Measurements from ENCODE around the gene LRG1. TPM values are rescaled to one million over a fixed set of nuclear protein-coding genes. Genes with fewer than 3 reads are reported as not detected.

The LRG1 gene
- total and polyA plus RNA-seq, 2 of the 13 experiments (the other 11 are each of a cell fraction or from before 2014, with no cell fraction given), result 12.0 to 39.3 TPM

- 95% methylated on average over 18 of the region's 26 CpGs for WGBS (ENCODE audit: low lambda C conversion rate)
- H3K79me2 ChIP-seq (ENCODE audit: insufficient read depth, low read length), result no peaks in the 10 kb centered on the region
- H2AFZ ChIP-seq (ENCODE audit: low read length), result no peak overlapping the region
- no peak for FAIRE-seq
- in situ Hi-C loops (cut with HindIII; ENCODE audit: extremely low pct_ligation_motif_present, low pct_unique_long_range_greater_than_20kb), result no loop called here
- H3K4me1 ChIP-seq (ENCODE audit: insufficient read depth, low read length), result no peaks in the 10 kb centered on the region
- no peak for DNase-seq (ENCODE audit: low spot score)
- POLR2A ChIA-PET, result no interaction called here
- H3K27ac ChIP-seq (ENCODE audit: extremely low read length, insufficient read depth, low read length), result no peak overlapping the region
- intact Hi-C loops (cut with micrococcal nuclease; ENCODE audit: unreplicated experiment), result no loop called here
- peaks cover 45 to 69% of the 10 kb centered on the region in 2 experiments for H3K36me3 ChIP-seq (replicated peaks in 1 of 2; ENCODE audit: control insufficient read depth in 1 of 2, insufficient read depth in 2 of 2, low read length in 2 of 2)
- CTCF ChIA-PET (ENCODE audit: low intra/inter-chr PET ratio, low total read pairs), result no interaction called here
- no peaks in the 10 kb centered on the region for H3K27me3 ChIP-seq (ENCODE audit: control insufficient read depth in 1 of 2, insufficient read depth in 2 of 2, low read length in 2 of 2)
- H3K9ac ChIP-seq (ENCODE audit: insufficient read depth, low read depth, low read length), result no peak overlapping the region
- no peaks in the 10 kb centered on the region for H4K20me1 ChIP-seq (ENCODE audit: insufficient read depth, low read length)
- BruUV-seq (replicated peaks), result no TSS peak
- no peak overlapping the region for H3K4me3 ChIP-seq (replicated peaks in 1 of 3; ENCODE audit: insufficient read depth in 1 of 3, low read depth in 2 of 3, low read length in 3 of 3)
- H3K4me2 ChIP-seq (ENCODE audit: low read depth, low read length), result no peak overlapping the region
- H3K9me3 ChIP-seq (ENCODE audit: low read length), result no peaks in the 10 kb centered on the region
- ATAC-seq, result no peak
- no peak for TF ChIP-seq SNRNP70 (IDR thresholded peaks at IDR 0.05; ENCODE audit: low read depth, low read length)
- no peak for TF ChIP-seq ZNF530 (CRISPR knock-in tag; IDR thresholded peaks at IDR 0.05; ENCODE audit: low read depth)
- no peak for TF ChIP-seq GATAD1 (CRISPR knock-in tag; IDR thresholded peaks at IDR 0.05)
- no peak for TF ChIP-seq BORCS8-MEF2B (CRISPR knock-in tag; IDR thresholded peaks at IDR 0.05)
- no peak for TF ChIP-seq ZNF720 (CRISPR knock-in tag; IDR thresholded peaks at IDR 0.05)
- TF ChIP-seq ZMYM3 (CRISPR knock-in tag; IDR thresholded peaks at IDR 0.05), result 0 out of 2 replicates have a peak, but pooled peaks have one; percentile 18
- TF ChIP-seq CHD4 (IDR thresholded peaks at IDR 0.05; ENCODE audit: borderline replicate concordance, low read length), result peak; percentile 64; the same call in 1 of the 2 replicates
- TF ChIP-seq NFIB (CRISPR knock-in tag; IDR thresholded peaks at IDR 0.05; ENCODE audit: borderline replicate concordance), result no peak
- no peak for TF ChIP-seq ISX (CRISPR knock-in tag; conservative IDR thresholded peaks at IDR 0.05)
- TF ChIP-seq, protein P1, sequence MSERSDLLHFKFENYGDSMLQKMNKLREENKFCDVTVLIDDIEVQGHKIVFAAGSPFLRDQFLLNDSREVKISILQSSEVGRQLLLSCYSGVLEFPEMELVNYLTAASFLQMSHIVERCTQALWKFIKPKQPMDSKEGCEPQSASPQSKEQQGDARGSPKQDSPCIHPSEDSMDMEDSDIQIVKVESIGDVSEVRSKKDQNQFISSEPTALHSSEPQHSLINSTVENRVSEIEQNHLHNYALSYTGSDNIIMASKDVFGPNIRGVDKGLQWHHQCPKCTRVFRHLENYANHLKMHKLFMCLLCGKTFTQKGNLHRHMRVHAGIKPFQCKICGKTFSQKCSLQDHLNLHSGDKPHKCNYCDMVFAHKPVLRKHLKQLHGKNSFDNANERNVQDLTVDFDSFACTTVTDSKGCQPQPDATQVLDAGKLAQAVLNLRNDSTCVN (CRISPR knock-in tag; IDR thresholded peaks at IDR 0.05; ENCODE audit: borderline replicate concordance), result no peak
- no peak for TF ChIP-seq ZNF775 (CRISPR knock-in tag; IDR thresholded peaks at IDR 0.05; ENCODE audit: borderline replicate concordance)
- TF ChIP-seq SIX4 (CRISPR knock-in tag; IDR thresholded peaks at IDR 0.05), result no peak
- TF ChIP-seq, protein P2, sequence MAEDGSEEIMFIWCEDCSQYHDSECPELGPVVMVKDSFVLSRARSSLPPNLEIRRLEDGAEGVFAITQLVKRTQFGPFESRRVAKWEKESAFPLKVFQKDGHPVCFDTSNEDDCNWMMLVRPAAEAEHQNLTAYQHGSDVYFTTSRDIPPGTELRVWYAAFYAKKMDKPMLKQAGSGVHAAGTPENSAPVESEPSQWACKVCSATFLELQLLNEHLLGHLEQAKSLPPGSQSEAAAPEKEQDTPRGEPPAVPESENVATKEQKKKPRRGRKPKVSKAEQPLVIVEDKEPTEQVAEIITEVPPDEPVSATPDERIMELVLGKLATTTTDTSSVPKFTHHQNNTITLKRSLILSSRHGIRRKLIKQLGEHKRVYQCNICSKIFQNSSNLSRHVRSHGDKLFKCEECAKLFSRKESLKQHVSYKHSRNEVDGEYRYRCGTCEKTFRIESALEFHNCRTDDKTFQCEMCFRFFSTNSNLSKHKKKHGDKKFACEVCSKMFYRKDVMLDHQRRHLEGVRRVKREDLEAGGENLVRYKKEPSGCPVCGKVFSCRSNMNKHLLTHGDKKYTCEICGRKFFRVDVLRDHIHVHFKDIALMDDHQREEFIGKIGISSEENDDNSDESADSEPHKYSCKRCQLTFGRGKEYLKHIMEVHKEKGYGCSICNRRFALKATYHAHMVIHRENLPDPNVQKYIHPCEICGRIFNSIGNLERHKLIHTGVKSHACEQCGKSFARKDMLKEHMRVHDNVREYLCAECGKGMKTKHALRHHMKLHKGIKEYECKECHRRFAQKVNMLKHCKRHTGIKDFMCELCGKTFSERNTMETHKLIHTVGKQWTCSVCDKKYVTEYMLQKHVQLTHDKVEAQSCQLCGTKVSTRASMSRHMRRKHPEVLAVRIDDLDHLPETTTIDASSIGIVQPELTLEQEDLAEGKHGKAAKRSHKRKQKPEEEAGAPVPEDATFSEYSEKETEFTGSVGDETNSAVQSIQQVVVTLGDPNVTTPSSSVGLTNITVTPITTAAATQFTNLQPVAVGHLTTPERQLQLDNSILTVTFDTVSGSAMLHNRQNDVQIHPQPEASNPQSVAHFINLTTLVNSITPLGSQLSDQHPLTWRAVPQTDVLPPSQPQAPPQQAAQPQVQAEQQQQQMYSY (CRISPR knock-in tag; IDR thresholded peaks at IDR 0.05), result no peak
- TF ChIP-seq HDAC1 (CRISPR knock-in tag; IDR thresholded peaks at IDR 0.05), result no peak
- TF ChIP-seq ZBTB21 (CRISPR knock-in tag; IDR thresholded peaks at IDR 0.05), result no peak
- TF ChIP-seq, protein P3, sequence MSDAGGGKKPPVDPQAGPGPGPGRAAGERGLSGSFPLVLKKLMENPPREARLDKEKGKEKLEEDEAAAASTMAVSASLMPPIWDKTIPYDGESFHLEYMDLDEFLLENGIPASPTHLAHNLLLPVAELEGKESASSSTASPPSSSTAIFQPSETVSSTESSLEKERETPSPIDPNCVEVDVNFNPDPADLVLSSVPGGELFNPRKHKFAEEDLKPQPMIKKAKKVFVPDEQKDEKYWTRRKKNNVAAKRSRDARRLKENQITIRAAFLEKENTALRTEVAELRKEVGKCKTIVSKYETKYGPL (CRISPR knock-in tag; IDR thresholded peaks at IDR 0.05), result no peak
- no peak for TF ChIP-seq ZHX1 (CRISPR knock-in tag; IDR thresholded peaks at IDR 0.05; ENCODE audit: low read depth)
- TF ChIP-seq ZNF607 (CRISPR knock-in tag; IDR thresholded peaks at IDR 0.05; ENCODE audit: borderline replicate concordance), result no peak
These were observed 10.7 kb upstream of the LRG1 start for GRCh38 chr19:4550479-4551050.
